Kidney epithelial cell (primary cell): ENCODE results near the gene RPP25L. TPM values are rescaled to one million over a fixed set of nuclear protein-coding genes. Genes with fewer than 3 reads are reported as not detected.

Experiments
- DNase-seq: peaks from one replicate; pipeline ENCODE4 v3.0.0-alpha.2; 2010; ENCODE audit warnings: low read depth
- H3K27me3 ChIP-seq: 2 replicates; pipeline ENCODE4 v1.6.0; 2011; ENCODE audit warnings: low read length; ENCODE audit not compliant: control insufficient read depth, insufficient read depth
- H3K36me3 ChIP-seq: 2 replicates; pipeline ENCODE4 v1.5.1; 2011; ENCODE audit warnings: low read length; ENCODE audit not compliant: control insufficient read depth, insufficient read depth
- H3K4me3 ChIP-seq: 2 replicates; pipeline ENCODE4 v1.5.1; 2011; ENCODE audit warnings: low read depth, mild to moderate bottlenecking, control low read depth, low read length
- total RNA-seq: library from RNA; depleted of rRNA; stranded (reverse); fragments of >200 nt; gene quantifications from 2 replicates; pipeline ENCODE4 v1.2.3, GENCODE V29; 2015
- TF ChIP-seq, protein P1 (sequence below): IDR thresholded peaks from 2 replicates; pipeline ENCODE4 v1.5.1; 2011; ENCODE audit warnings: mild to moderate bottlenecking, moderate library complexity, low read length, control low read depth, inconsistent platforms; ENCODE audit not compliant: insufficient read depth, poor library complexity, severe bottlenecking

Gene RPP25L
- total RNA-seq, 1 donor from 2014 or later = 31.5 TPM

DNA sequence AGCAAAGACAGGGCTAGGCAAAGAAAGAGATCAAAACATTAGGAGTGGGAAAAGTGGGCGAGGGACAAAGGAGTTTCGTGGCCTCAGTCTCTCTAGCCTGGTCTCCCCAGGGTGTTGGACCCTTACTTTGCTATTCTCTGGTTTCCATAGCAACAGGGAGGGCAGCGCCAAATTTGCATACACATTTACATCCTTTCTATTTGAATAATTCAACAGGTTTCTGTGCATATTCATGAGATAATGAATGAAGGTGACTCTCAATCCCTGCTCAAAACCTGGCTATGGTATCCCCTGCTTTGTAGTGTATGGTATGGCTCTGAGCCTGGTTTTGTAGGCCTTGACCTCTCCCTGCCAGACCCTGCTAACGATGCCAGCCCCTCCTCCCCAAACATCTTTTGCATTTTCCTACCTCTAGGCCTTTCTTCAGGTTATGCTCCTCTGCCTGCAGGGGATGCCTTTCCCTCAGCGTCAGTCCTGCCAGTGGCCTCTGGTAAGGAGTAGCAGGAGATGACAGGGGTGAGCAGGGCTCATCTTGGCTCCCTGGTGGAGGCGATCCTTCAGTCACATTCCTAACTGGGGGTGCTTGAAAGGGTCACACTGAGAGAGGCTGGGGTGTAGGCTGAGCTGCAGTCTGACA is 9.8 kb downstream of the RPP25L start:
- H3K36me3 ChIP-seq = no peaks in the 10 kb centered on the region
- no peak for DNase-seq
- no peak overlapping the region for H3K4me3 ChIP-seq
- TF ChIP-seq, protein P1, sequence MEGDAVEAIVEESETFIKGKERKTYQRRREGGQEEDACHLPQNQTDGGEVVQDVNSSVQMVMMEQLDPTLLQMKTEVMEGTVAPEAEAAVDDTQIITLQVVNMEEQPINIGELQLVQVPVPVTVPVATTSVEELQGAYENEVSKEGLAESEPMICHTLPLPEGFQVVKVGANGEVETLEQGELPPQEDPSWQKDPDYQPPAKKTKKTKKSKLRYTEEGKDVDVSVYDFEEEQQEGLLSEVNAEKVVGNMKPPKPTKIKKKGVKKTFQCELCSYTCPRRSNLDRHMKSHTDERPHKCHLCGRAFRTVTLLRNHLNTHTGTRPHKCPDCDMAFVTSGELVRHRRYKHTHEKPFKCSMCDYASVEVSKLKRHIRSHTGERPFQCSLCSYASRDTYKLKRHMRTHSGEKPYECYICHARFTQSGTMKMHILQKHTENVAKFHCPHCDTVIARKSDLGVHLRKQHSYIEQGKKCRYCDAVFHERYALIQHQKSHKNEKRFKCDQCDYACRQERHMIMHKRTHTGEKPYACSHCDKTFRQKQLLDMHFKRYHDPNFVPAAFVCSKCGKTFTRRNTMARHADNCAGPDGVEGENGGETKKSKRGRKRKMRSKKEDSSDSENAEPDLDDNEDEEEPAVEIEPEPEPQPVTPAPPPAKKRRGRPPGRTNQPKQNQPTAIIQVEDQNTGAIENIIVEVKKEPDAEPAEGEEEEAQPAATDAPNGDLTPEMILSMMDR = no peak
- H3K27me3 ChIP-seq = peaks cover 10% of the 10 kb centered on the region

DNA sequence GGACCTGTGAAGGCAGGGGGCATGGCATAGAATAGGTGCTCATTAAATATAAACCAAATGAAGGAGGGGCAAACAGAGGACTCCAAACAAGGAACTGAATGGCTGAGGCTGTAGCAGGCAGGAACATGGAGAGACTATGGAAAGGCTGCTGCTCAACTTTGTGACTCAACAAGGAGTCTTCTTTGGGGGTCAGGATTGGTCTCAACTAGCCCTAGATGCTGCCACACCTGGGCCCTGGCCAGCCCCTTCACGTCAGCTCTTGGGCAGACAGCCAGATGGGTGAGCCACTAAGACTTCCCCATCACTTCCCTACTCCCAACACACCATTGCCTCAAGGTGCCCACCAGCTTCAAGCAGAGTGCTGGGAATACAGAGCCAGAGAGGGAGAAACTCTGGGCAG is 11.0 kb downstream of the RPP25L start:
- H3K27me3 ChIP-seq = peaks cover 11% of the 10 kb centered on the region
- DNase-seq = no peak
- H3K4me3 ChIP-seq = no peak overlapping the region
- no peaks in the 10 kb centered on the region for H3K36me3 ChIP-seq
- TF ChIP-seq, protein P1 = no peak

DNA sequence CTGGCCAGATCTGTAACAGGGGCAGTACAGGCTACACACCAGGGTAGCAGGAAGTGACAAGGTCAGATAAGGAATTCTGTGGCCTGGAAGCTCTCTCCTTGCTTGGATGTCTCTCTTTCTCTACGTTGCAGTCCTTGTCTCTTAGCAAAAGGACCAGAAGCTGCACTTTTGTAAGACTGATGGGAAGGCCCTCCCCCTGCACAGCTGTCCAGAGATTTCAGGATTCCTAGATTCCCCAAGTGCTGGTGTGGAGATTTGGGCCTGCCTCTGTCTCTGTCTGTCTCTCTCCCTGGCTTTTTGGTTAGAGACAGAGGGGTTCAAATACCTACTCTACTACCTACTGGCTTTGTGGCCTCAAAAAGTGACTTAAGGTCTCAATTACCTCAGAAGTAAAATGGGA is 12.4 kb downstream of the RPP25L start:
- H3K36me3 ChIP-seq = no peaks in the 10 kb centered on the region
- peaks cover 12% of the 10 kb centered on the region for H3K27me3 ChIP-seq
- H3K4me3 ChIP-seq = no peak overlapping the region
- DNase-seq = no peak
- TF ChIP-seq, protein P1 = no peak

DNA sequence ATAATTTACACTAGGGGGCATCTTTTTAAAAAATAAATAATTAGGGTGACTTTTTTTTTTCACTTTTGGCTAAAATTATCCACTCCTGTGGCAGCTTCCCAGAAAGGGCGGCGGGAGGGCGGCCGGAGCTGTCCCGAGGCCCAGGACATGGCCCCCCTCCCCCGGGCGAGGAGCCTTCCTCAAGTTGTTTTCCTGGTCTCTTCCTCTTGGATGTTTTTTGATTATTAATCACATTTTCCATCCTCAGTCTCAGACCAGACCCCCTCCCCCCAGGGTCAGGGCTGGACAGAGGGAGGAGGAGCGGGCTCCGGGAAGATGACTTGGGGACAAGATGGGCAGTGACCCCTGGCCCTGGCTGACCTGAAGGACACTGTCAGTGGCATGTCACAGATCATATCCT is 17.7 kb downstream of the RPP25L start:
- no peaks in the 10 kb centered on the region for H3K36me3 ChIP-seq
- no peak for DNase-seq
- peaks cover 53% of the 10 kb centered on the region for H3K27me3 ChIP-seq
- H3K4me3 ChIP-seq = no peak overlapping the region
- TF ChIP-seq, protein P1 = no peak

DNA sequence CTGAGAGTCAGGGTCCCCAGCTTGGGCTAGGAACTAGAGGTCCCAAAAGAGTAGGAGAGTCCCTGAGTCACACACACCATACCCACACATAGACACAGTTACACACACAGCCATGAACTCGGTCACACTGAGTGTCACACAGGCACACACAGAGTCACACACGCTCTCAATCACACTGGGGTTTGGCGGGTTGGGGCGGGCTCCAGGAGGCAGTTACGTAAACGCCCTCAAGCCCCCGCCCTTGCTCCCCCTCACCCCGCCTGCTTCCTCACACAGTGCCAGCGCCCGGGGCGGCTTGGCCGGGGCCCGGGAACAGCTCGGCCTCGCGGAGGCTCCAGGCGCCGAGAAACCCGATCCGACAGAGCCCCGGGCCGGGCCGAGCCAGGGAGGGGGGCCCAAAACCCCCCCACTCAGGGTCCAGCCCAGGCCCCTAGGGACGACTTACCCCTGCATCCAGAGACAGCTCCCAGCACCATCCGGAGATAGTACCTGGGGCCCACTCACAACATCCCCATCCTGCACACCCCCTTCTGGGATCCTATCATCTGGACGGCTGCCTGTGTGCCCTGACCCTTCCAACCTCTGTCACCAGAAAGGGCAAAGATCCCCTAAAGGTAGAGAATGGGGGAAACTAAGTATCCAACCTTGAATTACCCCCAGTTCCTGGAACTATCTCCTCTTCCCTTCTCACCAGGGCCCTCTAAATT is 18.8 kb downstream of the RPP25L start:
- TF ChIP-seq, protein P1 = no peak
- H3K36me3 ChIP-seq = no peaks in the 10 kb centered on the region
- DNase-seq = no peak
- peaks cover 64% of the 10 kb centered on the region for H3K27me3 ChIP-seq
- H3K4me3 ChIP-seq = no peak overlapping the region
